ENCODE results near the gene FAM193A.

GRCh38 chr4:2648159-2648814, 111.8 kb downstream of the FAM193A start:
- no peak for TF ChIP-seq EZH2 (IDR thresholded peaks at IDR 0.05; ENCODE audit: low read depth, unreplicated experiment)
- TF ChIP-seq POLR2AphosphoS5 (IDR thresholded peaks at IDR 0.05; ENCODE audit: low read depth) = no peak
- TF ChIP-seq CTCF (conservative IDR thresholded peaks at IDR 0.05; ENCODE audit: low read depth in 2 of 2) = no peak
- TF ChIP-seq REST (IDR thresholded peaks at IDR 0.05; ENCODE audit: unreplicated experiment) = no peak
- TF ChIP-seq ZNF331 (CRISPR knock-in tag; IDR thresholded peaks at IDR 0.05; ENCODE audit: low read depth) = no peak
- no peak for TF ChIP-seq STAT1 (IDR thresholded peaks at IDR 0.05; ENCODE audit: unreplicated experiment)
- TF ChIP-seq JUNB (IDR thresholded peaks at IDR 0.05; ENCODE audit: unreplicated experiment) = no peak
- no peak for TF ChIP-seq CREB1 (CRISPR knock-in tag; IDR thresholded peaks at IDR 0.05; ENCODE audit: low read depth)
